ENCODE results near the gene KCNF1. TPM values are rescaled to one million over a fixed set of nuclear protein-coding genes. Genes with fewer than 3 reads are reported as not detected.

KCNF1 gene
- total and polyA plus RNA-seq, 4 experiments from 2014 or later: not detected

GRCh38 chr2:10895231-10895630 lies 16.5 kb upstream of the KCNF1 start:
- Histone ChIP-seq H3K4me3 (ENCODE audit: low read length in 2 of 2) (no peak overlapping the region), H3K27ac (ENCODE audit: low read depth, low read length) (no peak overlapping the region), H3K27me3 (ENCODE audit: insufficient read depth, low read length) (no peaks in the 10 kb centered on the region), H3K4me1 (ENCODE audit: insufficient read depth, low read length) (no peaks in the 10 kb centered on the region), H3K36me3 (ENCODE audit: insufficient read depth, low read length) (no peaks in the 10 kb centered on the region), H3K9me3 (ENCODE audit: control insufficient read depth in 1 of 2, low read length in 2 of 2) (no peaks in the 10 kb centered on the region)
- Mint-ChIP-seq H3K27me3 (peaks cover 11 to 24% of the 10 kb centered on the region in 2 donors), H3K4me1 (peaks cover 0 to 1% (median 0%) of the 10 kb centered on the region in 4 donors), H3K27ac (no peak overlapping the region), H3K9me3 (peaks cover 0 to 2% (median 0%) of the 10 kb centered on the region in 8 donors), H3K36me3 (no peaks in the 10 kb centered on the region), H3K4me3 (no peak overlapping the region)
- intact Hi-C loops (cut with micrococcal nuclease): no loop called here
- DNase-seq: no peak
- ChIA-PET POLR2A (ENCODE audit: partially characterized antibody) (no interaction called here), CTCF (ENCODE audit: partially characterized antibody) (no interaction called here)

GRCh38 chr2:10897956-10898355 lies 13.8 kb upstream of the KCNF1 start:
- Histone ChIP-seq H3K27me3 (ENCODE audit: insufficient read depth, low read length) (no peaks in the 10 kb centered on the region), H3K36me3 (ENCODE audit: insufficient read depth, low read length) (no peaks in the 10 kb centered on the region), H3K4me1 (ENCODE audit: insufficient read depth, low read length) (no peaks in the 10 kb centered on the region), H3K4me3 (ENCODE audit: low read length in 2 of 2) (no peak overlapping the region), H3K27ac (ENCODE audit: low read depth, low read length) (no peak overlapping the region), H3K9me3 (ENCODE audit: control insufficient read depth in 1 of 2, low read length in 2 of 2) (no peaks in the 10 kb centered on the region)
- Mint-ChIP-seq H3K4me3 (no peak overlapping the region), H3K27me3 (peaks cover 6 to 22% of the 10 kb centered on the region in 2 donors), H3K4me1 (peaks cover 0 to 2% (median 0%) of the 10 kb centered on the region in 4 donors), H3K27ac (no peak overlapping the region), H3K9me3 (no peaks in the 10 kb centered on the region), H3K36me3 (no peaks in the 10 kb centered on the region)
- CTCF ChIA-PET (ENCODE audit: partially characterized antibody): no interaction called here
- POLR2A ChIA-PET (ENCODE audit: partially characterized antibody): no interaction called here
- no peak for DNase-seq
- intact Hi-C loops (cut with micrococcal nuclease): no loop called here

- Mint-ChIP-seq H3K9me3 (peaks cover 0 to 7% (median 0%) of the 10 kb centered on the region in 8 donors), H3K4me3 (no peak overlapping the region), H3K4me1 (peaks cover 0 to 2% (median 0%) of the 10 kb centered on the region in 4 donors), H3K27me3 (peaks cover 3 to 13% of the 10 kb centered on the region in 2 donors), H3K27ac (no peak overlapping the region), H3K36me3 (no peaks in the 10 kb centered on the region)
- H3K27ac ChIP-seq (ENCODE audit: low read depth, low read length): no peak overlapping the region
- ChIA-PET CTCF (ENCODE audit: partially characterized antibody) (no interaction called here), POLR2A (ENCODE audit: partially characterized antibody) (no interaction called here)
- H3K4me1 ChIP-seq (ENCODE audit: insufficient read depth, low read length): no peaks in the 10 kb centered on the region
- no peaks in the 10 kb centered on the region for H3K36me3 ChIP-seq (ENCODE audit: insufficient read depth, low read length)
- DNase-seq: no peak
- no peak overlapping the region for H3K4me3 ChIP-seq (ENCODE audit: low read length in 2 of 2)
- H3K9me3 ChIP-seq (ENCODE audit: control insufficient read depth in 1 of 2, low read length in 2 of 2): no peaks in the 10 kb centered on the region
- no peaks in the 10 kb centered on the region for H3K27me3 ChIP-seq (ENCODE audit: insufficient read depth, low read length)
- intact Hi-C loops (cut with micrococcal nuclease): no loop called here
These were observed 11.3 kb upstream of the KCNF1 start for GRCh38 chr2:10900216-10901109.

- ChIA-PET POLR2A (ENCODE audit: partially characterized antibody) (no interaction called here), CTCF (ENCODE audit: partially characterized antibody) (no interaction called here)
- Histone ChIP-seq H3K4me1 (ENCODE audit: insufficient read depth, low read length) (no peaks in the 10 kb centered on the region), H3K27ac (ENCODE audit: low read depth, low read length) (no peak overlapping the region), H3K9me3 (ENCODE audit: control insufficient read depth in 1 of 2, low read length in 2 of 2) (no peaks in the 10 kb centered on the region), H3K36me3 (ENCODE audit: insufficient read depth, low read length) (no peaks in the 10 kb centered on the region), H3K27me3 (ENCODE audit: insufficient read depth, low read length) (no peaks in the 10 kb centered on the region), H3K4me3 (ENCODE audit: low read length in 2 of 2) (no peak overlapping the region)
- Mint-ChIP-seq H3K36me3 (no peaks in the 10 kb centered on the region), H3K4me3 (no peak overlapping the region), H3K27ac (no peak overlapping the region), H3K27me3 (peaks cover 0 to 9% of the 10 kb centered on the region in 2 donors), H3K9me3 (peaks cover 0 to 7% (median 0%) of the 10 kb centered on the region in 8 donors), H3K4me1 (peaks cover 0 to 2% (median 0%) of the 10 kb centered on the region in 4 donors)
- intact Hi-C loops (cut with micrococcal nuclease): no loop called here
- no peak for DNase-seq
These were observed 10.4 kb upstream of the KCNF1 start for GRCh38 chr2:10901160-10901939.

- Histone ChIP-seq H3K27me3 (ENCODE audit: insufficient read depth, low read length) (no peaks in the 10 kb centered on the region), H3K36me3 (ENCODE audit: insufficient read depth, low read length) (no peaks in the 10 kb centered on the region), H3K27ac (ENCODE audit: low read depth, low read length) (no peak overlapping the region), H3K9me3 (ENCODE audit: control insufficient read depth in 1 of 2, low read length in 2 of 2) (no peaks in the 10 kb centered on the region), H3K4me3 (ENCODE audit: low read length in 2 of 2) (no peak overlapping the region), H3K4me1 (ENCODE audit: insufficient read depth, low read length) (no peaks in the 10 kb centered on the region)
- peaks cover 0 to 7% (median 0%) of the 10 kb centered on the region in 8 donors for H3K9me3 Mint-ChIP-seq
- POLR2A ChIA-PET (ENCODE audit: partially characterized antibody): no interaction called here
- CTCF ChIA-PET (ENCODE audit: partially characterized antibody): no interaction called here
- DNase-seq: no peak
- no peaks in the 10 kb centered on the region for H3K36me3 Mint-ChIP-seq
- peaks cover 0 to 2% (median 0%) of the 10 kb centered on the region in 4 donors for H3K4me1 Mint-ChIP-seq
- H3K4me3 Mint-ChIP-seq: no peak overlapping the region
- H3K27ac Mint-ChIP-seq: no peak overlapping the region
- intact Hi-C loops (cut with micrococcal nuclease): no loop called here
- peaks cover 0 to 6% of the 10 kb centered on the region in 2 donors for H3K27me3 Mint-ChIP-seq
These were observed 7.9 kb upstream of the KCNF1 start for GRCh38 chr2:10903861-10904210.

GRCh38 chr2:10904455-10904854 lies 7.3 kb upstream of the KCNF1 start:
- no peak overlapping the region for H3K4me3 Mint-ChIP-seq
- Histone ChIP-seq H3K4me1 (ENCODE audit: insufficient read depth, low read length) (no peaks in the 10 kb centered on the region), H3K4me3 (ENCODE audit: low read length in 2 of 2) (no peak overlapping the region), H3K36me3 (ENCODE audit: insufficient read depth, low read length) (no peaks in the 10 kb centered on the region), H3K27me3 (ENCODE audit: insufficient read depth, low read length) (no peaks in the 10 kb centered on the region), H3K9me3 (ENCODE audit: control insufficient read depth in 1 of 2, low read length in 2 of 2) (no peaks in the 10 kb centered on the region), H3K27ac (ENCODE audit: low read depth, low read length) (no peak overlapping the region)
- intact Hi-C loops (cut with micrococcal nuclease): no loop called here
- no peak for DNase-seq
- no peak overlapping the region for H3K27ac Mint-ChIP-seq
- H3K9me3 Mint-ChIP-seq: peaks cover 0 to 7% (median 0%) of the 10 kb centered on the region in 8 donors
- no peaks in the 10 kb centered on the region for H3K36me3 Mint-ChIP-seq
- H3K27me3 Mint-ChIP-seq: peaks cover 0 to 6% of the 10 kb centered on the region in 2 donors
- POLR2A ChIA-PET (ENCODE audit: partially characterized antibody): no interaction called here
- H3K4me1 Mint-ChIP-seq: peaks cover 0 to 2% (median 0%) of the 10 kb centered on the region in 4 donors
- CTCF ChIA-PET (ENCODE audit: partially characterized antibody): no interaction called here

- intact Hi-C loops (cut with micrococcal nuclease): no loop called here
- H3K4me1 Mint-ChIP-seq: peaks cover 0 to 1% (median 0%) of the 10 kb centered on the region in 4 donors
- Histone ChIP-seq H3K4me3 (ENCODE audit: low read length in 2 of 2) (no peak overlapping the region), H3K9me3 (ENCODE audit: control insufficient read depth in 1 of 2, low read length in 2 of 2) (no peaks in the 10 kb centered on the region), H3K36me3 (ENCODE audit: insufficient read depth, low read length) (no peaks in the 10 kb centered on the region), H3K27me3 (ENCODE audit: insufficient read depth, low read length) (no peaks in the 10 kb centered on the region), H3K4me1 (ENCODE audit: insufficient read depth, low read length) (no peaks in the 10 kb centered on the region), H3K27ac (ENCODE audit: low read depth, low read length) (no peak overlapping the region)
- H3K36me3 Mint-ChIP-seq: no peaks in the 10 kb centered on the region
- peaks cover 3 to 6% of the 10 kb centered on the region in 2 donors for H3K27me3 Mint-ChIP-seq
- no peak for DNase-seq
- H3K4me3 Mint-ChIP-seq: no peak overlapping the region
- H3K9me3 Mint-ChIP-seq: peaks cover 0 to 7% (median 0%) of the 10 kb centered on the region in 8 donors
- ChIA-PET POLR2A (ENCODE audit: partially characterized antibody) (no interaction called here), CTCF (ENCODE audit: partially characterized antibody) (no interaction called here)
- no peak overlapping the region for H3K27ac Mint-ChIP-seq
These were observed 6.5 kb upstream of the KCNF1 start for GRCh38 chr2:10905006-10905861.

Data from CD4-positive, alpha-beta memory T cell (primary cell).